GM18502 (cell line): ENCODE results near the gene CFAP157.

Source experiments
- ATAC-seq: cut with Tn5 transposase; IDR thresholded peaks from one replicate; pipeline ENCODE4 v1.9.1; 2021; ENCODE audit warnings: mild to moderate bottlenecking; ENCODE audit not compliant: unreplicated experiment, poor library complexity

CFAP157 gene

DNA sequence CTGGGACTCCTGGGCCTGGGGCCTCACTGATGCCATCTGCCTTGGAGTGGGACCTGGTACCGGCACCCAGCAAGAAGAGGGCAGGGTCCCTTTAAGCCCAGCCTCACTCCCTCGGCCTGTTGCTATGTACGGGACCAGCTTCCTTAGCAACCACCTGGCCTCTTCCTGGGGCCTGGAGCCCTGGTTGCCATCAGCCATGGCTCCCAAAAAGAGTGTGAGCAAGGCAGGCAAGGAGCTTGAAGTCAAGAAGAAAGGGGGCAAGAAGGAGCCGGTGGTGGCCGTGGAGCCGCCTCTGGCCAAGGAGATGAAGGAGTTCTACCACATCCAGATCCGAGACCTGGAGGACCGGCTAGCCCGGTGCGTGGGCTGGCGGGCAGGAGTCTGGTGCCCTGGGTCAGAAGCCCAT, at the start of gene CFAP157:
CFAP157 (plus strand) TSS at position 153 of the 406 bp plus-strand sequence; CDS start at position 197, 44 bp downstream.
- ATAC-seq, result no peak

GRCh38 chr9:127658428-127658827, 48.4 kb upstream of the CFAP157 start:
- no peak for ATAC-seq

GRCh38 chr9:127660886-127661741, 45.7 kb upstream of the CFAP157 start:
- ATAC-seq, result no peak

DNA sequence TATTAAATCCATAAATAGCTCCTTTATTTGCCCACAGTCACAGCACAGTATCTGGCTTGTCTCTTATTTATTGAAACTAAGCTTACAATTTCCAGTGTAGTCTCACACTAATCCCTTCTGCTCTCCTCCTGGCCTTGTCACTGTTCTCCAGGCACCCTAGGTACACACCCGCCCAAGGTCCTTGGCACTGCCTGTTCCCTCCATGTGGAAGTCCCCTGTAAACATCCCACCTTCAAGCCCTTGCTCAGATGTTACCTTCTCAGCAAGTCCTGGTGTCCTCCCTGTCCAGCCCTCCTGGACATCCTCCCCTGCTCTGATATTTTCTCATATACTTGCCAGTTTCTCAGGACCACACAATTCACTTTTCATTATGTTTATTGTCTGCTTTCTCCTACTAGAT, 44.2 kb upstream of the CFAP157 start:
- no peak for ATAC-seq

DNA sequence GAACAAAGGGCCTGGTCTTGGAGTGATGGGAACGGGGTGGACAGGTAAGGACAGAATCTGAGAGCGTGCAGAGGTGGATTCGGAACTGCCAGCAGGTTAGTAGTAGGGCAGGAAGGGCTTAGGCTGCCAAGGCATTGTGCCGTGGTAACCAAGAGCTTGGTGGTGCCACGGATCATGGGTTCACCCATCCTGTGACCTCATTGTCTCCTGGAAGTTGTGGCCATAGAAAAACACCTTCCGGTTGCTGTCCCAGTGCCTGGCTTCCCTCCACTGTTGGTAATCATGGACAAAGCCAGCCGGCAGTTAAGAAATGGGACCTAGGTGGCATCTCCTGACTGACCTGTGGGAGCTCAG, 42.5 kb upstream of the CFAP157 start:
- ATAC-seq, result no peak

DNA sequence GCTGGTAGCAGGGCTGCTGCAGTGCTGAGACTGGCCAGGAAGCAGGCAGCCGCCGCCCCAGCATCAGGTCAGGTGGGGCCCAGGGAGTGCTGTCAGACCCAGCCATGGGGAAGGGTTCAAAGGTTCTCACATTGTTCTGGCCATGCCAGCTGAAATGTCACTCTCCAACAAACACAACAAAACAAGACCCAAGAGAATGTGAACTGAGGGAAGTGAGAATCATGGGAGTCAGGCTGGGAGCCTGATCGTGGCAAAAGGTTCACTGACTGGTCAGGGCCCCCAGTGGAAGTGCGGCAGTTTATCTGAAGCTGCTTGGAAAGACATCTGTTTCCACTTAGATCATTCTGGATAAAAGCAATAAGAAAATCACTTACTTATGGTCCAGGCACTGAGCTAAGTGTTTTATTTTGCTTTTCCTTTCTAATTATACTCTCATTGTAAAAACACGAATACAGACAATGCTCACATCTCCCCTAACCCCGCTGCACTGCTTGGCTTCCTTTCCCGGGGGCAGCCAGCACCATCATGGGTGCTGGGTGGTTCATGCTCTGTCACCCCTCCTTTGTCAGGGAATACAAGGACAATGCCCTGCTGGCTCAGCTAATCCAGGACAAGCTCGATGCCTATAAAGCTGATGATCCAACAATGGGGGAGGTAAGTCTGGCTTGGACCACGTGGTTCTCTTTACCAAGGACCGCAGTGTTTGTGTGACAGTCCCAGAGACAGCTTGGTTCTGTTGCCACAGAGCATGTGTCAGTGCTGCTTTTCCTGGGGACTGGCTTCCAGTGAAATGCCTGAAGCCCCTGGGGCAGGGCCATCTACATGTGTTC, 41.9 kb upstream of the CFAP157 start:
- no peak for ATAC-seq

GRCh38 chr9:127667127-127667844, 39.5 kb upstream of the CFAP157 start:
- ATAC-seq, result no peak

- ATAC-seq, result no peak
These were observed 38.9 kb upstream of the CFAP157 start for GRCh38 chr9:127667906-127668305.

DNA sequence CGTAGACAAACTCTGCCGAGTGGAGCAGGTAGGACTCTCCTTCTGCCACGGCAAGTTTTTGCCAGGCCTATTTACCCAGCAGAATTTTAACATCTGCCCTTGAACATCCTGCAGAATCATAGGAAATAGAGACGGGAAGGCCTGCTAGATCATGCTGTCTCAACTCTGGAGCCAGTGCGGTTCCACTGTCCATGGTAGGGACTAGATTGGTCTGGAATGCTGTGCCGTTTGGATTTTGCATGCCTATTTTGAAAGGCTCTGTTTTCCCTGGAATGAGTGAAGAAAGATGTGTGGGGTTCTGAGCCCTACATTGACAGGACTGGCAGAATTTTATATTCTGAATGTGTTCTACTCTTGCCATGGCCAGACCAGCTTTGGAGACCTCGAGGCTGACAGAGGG, 33.6 kb upstream of the CFAP157 start:
- ATAC-seq, result no peak

- no peak for ATAC-seq
These were observed 30.1 kb upstream of the CFAP157 start for GRCh38 chr9:127676638-127677037.

DNA sequence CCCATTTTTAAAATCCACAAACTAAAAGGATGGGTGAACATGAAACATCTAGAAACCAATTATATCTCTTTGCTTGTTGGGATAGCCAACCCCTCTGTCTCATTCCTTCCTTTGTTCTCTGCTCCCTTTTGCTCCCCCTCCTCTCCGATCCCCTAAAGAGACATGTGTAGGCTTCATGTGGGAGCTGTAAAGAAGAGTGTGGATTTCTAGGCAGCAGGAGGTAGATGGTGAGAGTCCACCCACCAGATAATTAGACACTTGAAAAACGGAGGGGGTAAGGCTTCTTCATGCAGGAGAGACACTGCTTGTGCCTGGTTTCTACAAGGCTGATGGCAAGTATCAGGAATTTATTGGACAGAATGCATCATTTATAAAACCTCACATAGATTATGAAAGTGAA, 27.3 kb upstream of the CFAP157 start:
- ATAC-seq, result no peak

- no peak for ATAC-seq
These were observed 26.6 kb upstream of the CFAP157 start for GRCh38 chr9:127680226-127680625.

GRCh38 chr9:127680846-127681245, 25.9 kb upstream of the CFAP157 start:
- ATAC-seq, result no peak

DNA sequence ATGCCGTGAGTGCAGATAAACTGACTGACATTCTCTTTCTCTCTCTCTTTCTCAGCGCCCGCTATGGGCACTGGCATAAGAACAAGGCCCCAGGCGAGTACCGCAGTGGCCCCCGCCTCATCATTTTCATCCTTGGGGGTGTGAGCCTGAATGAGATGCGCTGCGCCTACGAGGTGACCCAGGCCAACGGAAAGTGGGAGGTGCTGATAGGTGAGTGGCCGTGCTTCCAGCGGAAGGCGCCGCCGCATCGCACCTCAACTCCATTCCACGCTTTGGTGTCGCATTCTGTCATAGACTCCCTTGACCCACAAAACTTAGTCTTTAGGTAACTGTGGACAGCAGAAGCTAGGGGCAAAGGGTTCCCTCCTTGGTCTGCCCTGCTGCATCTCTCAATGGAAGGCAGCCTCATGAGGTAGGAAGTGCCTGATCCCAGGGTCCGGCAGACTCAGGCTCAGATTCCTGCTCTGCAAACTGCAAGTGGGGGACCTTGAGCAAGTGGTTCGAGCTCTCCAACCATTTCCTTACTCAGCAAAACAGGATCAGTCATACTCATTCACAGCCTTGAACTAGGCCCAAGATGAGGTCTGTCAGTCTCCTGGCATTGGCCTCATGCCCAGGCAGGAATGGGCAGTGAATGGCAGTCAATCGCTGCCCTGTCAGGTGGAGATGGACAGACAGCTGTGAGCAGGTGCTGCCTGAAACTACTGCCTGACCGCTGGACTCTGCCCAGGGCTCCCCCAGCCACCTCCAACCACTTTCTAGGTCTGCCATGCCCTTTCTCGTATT, 24.2 kb upstream of the CFAP157 start:
- ATAC-seq, result no peak

- no peak for ATAC-seq
These were observed 23.1 kb upstream of the CFAP157 start for GRCh38 chr9:127683723-127684122.

DNA sequence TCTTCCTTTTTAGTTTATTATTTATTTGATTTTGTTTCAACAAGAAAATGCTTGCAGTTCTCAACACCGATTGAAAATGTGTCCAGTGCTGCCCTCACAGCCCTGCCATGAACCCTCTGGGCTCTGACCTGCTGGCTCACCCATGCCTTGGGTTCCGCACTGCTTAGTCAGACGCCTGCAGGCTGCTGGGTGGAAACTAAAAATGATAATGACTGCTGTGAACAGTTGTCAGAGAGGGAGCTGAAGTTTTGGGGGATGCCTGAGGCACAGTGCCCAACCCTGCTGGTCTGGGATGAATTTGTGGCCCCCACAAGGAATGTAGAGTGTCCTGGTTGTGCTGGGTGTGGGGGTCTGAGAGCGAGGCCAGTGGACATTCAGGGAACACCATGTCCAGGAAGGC, 22.2 kb upstream of the CFAP157 start:
- no peak for ATAC-seq

- no peak for ATAC-seq
These were observed 20.1 kb upstream of the CFAP157 start for GRCh38 chr9:127686461-127687393.

- no peak for ATAC-seq
These were observed 17.3 kb upstream of the CFAP157 start for GRCh38 chr9:127689329-127690000.
